Activated CD8-positive, alpha-beta memory T cell treated with anti-CD3 and anti-CD28 coated beads for 1 hour (primary cell): ENCODE measurements around the gene FGD4.
"Not testable (repeated sequence)": the region's sequence is repeated elsewhere in the genome, so short reads cannot be mapped to it uniquely, and the experiment has no call there.

Source experiments
- DNase-seq, 2 donors: peaks; one replicate each; pipeline ENCODE4 v3.0.0-alpha.2; 2020; ENCODE audit warnings: low read depth in 1 of 2; ENCODE audit errors: extremely low read depth in 1 of 2

Gene FGD4

GRCh38 chr12:32489070-32489469 lies 89.7 kb downstream of the FGD4 start:
- DNase-seq: no peak

GRCh38 chr12:32490801-32491200 lies 91.4 kb downstream of the FGD4 start:
- no peak for DNase-seq

- no peak for DNase-seq
Observed at GRCh38 chr12:32493282-32493681, 93.9 kb downstream of the FGD4 start.

GRCh38 chr12:32494656-32495055 lies 95.3 kb downstream of the FGD4 start:
- DNase-seq: no peak

- DNase-seq: no peak
Observed at GRCh38 chr12:32496946-32497345, 97.6 kb downstream of the FGD4 start.

- no peak for DNase-seq
Observed at GRCh38 chr12:32497864-32498263, 98.5 kb downstream of the FGD4 start.

- DNase-seq: no peak
Observed at GRCh38 chr12:32499048-32499447, 99.7 kb downstream of the FGD4 start.

- DNase-seq: no peak
Observed at GRCh38 chr12:32501835-32502333, 102.5 kb downstream of the FGD4 start.

GRCh38 chr12:32502693-32503502 lies 103.5 kb downstream of the FGD4 start:
- no peak for DNase-seq

- no peak for DNase-seq
Observed at GRCh38 chr12:32503730-32504129, 104.4 kb downstream of the FGD4 start.

GRCh38 chr12:32504591-32504990 lies 105.2 kb downstream of the FGD4 start:
- no peak for DNase-seq

GRCh38 chr12:32505067-32505945 lies 105.9 kb downstream of the FGD4 start:
- no peak for DNase-seq

- DNase-seq: not testable (repeated sequence)
Observed at GRCh38 chr12:32507096-32507941, 108.0 kb downstream of the FGD4 start.

GRCh38 chr12:32507942-32508320 lies 108.6 kb downstream of the FGD4 start:
- no peak for DNase-seq

- DNase-seq: no peak
Observed at GRCh38 chr12:32508626-32509025, 109.3 kb downstream of the FGD4 start.

- DNase-seq: no peak
Observed at GRCh38 chr12:32509328-32510091, 110.2 kb downstream of the FGD4 start.

- DNase-seq: not testable (repeated sequence)
Observed at GRCh38 chr12:32511976-32512375, 112.6 kb downstream of the FGD4 start.

- no peak for DNase-seq
Observed at GRCh38 chr12:32512379-32512778, 113.0 kb downstream of the FGD4 start.

GRCh38 chr12:32512910-32513309 lies 113.6 kb downstream of the FGD4 start:
- DNase-seq: no peak
